AG09309 (cell line): Measurements from ENCODE around the gene CRYBB1.

Experiments
- DNase-seq: peaks from one replicate; pipeline ENCODE4 v3.0.0-alpha.2; 2010; ENCODE audit warnings: low read depth
- H3K4me3 ChIP-seq: 2 replicates; pipeline ENCODE4 v1.5.1; 2011; ENCODE audit warnings: mild to moderate bottlenecking, low read depth, low read length, moderate library complexity; ENCODE audit not compliant: control insufficient read depth
- CTCF ChIP-seq: IDR thresholded peaks from 2 replicates; pipeline ENCODE4 v1.5.1; 2011; ENCODE audit warnings: mild to moderate bottlenecking, low read depth, low read length, inconsistent platforms; ENCODE audit not compliant: insufficient read depth, control insufficient read depth; ENCODE audit errors: missing control alignments

Gene CRYBB1

GRCh38 chr22:26609287-26609686 is 8.5 kb downstream of the CRYBB1 start:
- no peak overlapping the region for H3K4me3 ChIP-seq
- no peak for DNase-seq
- TF ChIP-seq CTCF: no peak

- no peak overlapping the region for H3K4me3 ChIP-seq
- DNase-seq: no peak
- TF ChIP-seq CTCF: no peak
Observed at GRCh38 chr22:26608129-26608528, 9.7 kb downstream of the CRYBB1 start.

GRCh38 chr22:26606611-26607010 is 11.2 kb downstream of the CRYBB1 start:
- no peak for TF ChIP-seq CTCF

GRCh38 chr22:26604368-26604767 is 13.5 kb downstream of the CRYBB1 start:
- DNase-seq: no peak
- H3K4me3 ChIP-seq: no peak overlapping the region
- TF ChIP-seq CTCF: no peak

More at GRCh38 chr22:26606611-26607010, 11.2 kb downstream of the CRYBB1 start:
- DNase-seq: no peak
- no peak overlapping the region for H3K4me3 ChIP-seq

GRCh38 chr22:26602127-26602526 is 15.7 kb downstream of the CRYBB1 start:
- no peak for TF ChIP-seq CTCF
- DNase-seq: no peak
- H3K4me3 ChIP-seq: no peak overlapping the region

GRCh38 chr22:26601726-26602125 is 16.1 kb downstream of the CRYBB1 start:
- no peak overlapping the region for H3K4me3 ChIP-seq
- no peak for DNase-seq
- TF ChIP-seq CTCF: no peak

- H3K4me3 ChIP-seq: no peak overlapping the region
- no peak for TF ChIP-seq CTCF
- no peak for DNase-seq
Observed at GRCh38 chr22:26599505-26599904, 18.3 kb downstream of the CRYBB1 start.
